Stimulated activated CD4-positive, alpha-beta T cell treated with anti-CD3 and anti-CD28 coated beads, Interleukin-15, amount 100 ng/mL, for 1 hour (primary cell): ENCODE measurements around the gene LRCH1.

ENCODE experiments used
- DNase-seq, 2 donors: peaks; one replicate each; pipeline ENCODE4 v3.0.0-alpha.2; 2020; ENCODE audit warnings: low read depth in 1 of 2, low spot score in 1 of 2

Gene LRCH1

DNA sequence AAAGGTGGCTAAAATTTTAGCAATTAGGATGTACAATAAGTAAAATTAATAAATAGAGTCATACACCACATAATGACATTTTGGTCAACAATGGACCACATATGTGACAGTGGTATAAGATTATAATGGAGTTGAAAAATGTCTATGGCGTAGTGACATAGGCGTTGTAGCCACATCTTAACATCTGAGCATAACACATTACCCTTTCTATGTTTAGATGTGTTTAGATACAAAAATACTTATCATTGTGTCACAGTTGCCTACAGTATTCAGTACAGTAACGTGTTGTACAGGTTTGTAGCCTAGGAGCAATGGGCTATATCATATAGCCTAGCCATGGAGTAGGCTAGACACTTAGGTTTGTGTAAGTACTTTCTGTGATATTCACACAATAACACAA, 111.2 kb downstream of the LRCH1 start:
- no peak for DNase-seq

DNA sequence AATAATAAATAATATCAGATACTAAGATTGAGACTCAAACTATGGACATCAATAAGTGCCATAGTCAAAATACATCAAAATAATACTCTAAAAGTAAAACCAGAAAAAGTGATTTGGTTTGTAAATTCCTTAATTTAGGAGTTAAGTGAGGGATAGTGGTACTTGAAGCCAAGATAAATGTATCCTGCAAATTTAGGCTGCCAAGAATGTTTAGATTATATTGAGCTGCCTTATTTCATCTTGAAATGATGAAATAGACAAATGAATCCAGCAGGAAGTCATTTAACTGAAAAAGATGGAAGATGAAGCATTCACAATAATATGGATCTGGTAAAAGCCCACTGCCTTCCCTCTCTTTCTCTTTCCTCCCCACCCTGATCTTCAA, 112.3 kb downstream of the LRCH1 start:
- no peak for DNase-seq

DNA sequence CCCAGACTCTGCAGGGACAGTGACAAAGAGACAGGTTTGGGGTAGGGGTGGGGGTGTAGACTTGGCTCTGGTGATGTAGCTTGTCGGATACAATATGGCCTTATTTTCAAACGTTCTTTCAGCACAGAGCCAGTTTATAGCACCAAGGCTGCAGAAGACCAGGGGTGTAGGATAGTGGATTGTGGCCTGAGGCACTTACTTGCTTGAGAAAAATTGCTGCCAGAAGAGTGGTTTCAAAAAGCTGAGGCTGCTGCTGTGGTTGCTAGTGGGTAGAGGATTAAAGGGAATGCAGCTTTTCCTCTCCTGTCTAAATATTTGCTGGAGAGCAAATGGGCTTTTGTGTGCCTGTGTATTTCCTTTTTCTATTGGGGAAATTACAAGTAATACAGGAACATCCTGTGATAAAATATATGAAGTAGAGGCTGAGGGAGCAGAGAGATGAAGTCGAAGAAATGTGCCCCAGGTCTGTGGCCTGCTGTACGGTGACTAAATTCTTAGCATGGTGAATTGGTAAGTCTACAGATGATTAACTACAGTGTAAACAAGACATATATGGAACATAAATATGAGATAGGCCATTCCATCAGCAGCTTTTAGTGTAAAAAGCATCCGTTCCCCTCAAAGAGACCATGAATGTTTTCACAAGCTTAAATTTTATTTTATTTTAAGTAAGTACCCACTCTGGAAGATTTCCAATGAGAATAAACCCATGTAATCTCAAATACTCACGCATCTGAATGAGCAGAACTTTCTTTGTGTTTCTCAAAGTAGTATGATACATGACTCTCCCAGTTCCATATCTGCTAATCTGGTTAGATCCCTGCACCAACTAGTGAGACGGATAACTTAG, 112.9 kb downstream of the LRCH1 start:
- no peak for DNase-seq

DNA sequence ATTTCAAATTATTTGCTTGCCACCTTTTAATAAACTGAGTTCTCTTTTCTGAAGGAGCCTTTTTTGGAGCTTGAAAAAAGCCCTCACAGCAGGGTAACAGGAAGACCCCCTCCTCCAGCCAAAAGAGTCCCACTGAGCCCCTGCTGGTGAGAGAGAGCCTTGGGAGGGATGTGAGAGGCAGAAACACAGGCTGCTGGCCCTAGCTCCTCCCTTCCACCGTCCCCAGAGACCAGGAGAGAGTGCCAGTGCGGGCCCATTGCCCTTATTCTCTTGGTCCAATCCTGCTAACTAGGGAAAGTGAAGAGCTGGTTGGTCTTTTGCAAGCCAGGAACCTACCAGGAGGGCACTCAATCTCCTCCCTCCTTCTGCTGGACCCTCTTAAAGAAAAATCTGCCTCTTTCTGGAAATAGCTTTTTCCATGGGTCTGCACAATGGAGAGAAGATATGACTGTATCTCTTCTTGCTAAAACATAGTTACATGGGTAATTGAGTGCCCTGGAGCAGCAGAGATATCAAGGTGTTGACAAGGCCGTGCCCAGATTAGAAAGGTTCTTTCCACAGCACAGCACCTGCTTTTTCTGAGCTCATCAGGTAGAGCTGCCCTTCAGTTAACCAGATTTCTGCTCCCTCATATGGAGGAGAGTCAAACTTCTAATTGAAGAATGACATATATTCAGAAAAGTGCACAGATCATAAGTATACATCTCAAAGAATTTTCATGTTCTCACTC, 113.9 kb downstream of the LRCH1 start:
- DNase-seq = no peak

DNA sequence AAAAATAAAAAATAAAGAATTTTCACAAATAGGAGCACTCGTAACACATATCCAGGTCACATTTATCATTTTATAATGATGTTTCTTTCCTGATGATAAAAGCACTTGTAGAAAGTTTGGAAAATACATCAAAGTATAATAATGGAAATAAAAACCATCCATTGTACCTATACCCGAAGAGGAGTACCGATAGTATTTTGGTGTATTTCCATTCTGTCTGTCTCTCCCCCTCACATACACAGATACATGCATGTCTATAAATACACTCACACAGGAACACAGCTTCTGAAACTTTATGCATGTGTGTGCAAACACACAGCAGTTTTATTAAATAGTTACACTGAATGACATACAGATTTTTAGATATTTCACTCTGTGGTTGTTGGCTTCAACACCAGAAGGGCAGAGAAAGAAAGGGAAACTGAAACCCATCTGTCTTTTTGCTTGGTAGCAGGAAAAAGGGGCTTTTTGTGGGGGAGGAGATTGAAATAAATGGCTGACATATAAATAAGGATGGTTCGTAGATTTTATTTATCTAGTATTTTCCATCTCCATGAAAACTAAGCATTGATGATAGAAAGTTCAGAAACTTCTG, 114.8 kb downstream of the LRCH1 start:
- DNase-seq = no peak

DNA sequence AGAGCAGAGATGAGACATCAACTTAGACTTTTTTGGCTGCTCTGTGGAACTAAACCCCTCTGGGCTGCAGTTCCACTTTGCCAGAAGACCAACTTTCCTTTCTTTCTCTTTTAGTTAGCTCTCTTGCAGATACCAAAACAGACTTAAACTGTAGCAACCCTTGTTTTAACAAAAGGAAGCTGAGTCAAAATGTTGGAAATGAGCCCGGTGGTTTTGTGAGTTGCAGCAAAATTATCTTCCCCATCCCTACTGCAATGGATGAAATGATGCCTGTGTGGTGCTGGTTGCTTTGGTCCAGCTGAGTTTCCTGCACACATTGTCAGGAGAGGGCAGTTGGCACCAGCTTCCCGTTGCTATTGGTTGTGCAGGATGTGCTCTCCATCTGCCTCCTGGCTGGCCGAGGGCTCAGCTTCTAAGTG, 115.3 kb downstream of the LRCH1 start:
- no peak for DNase-seq

DNA sequence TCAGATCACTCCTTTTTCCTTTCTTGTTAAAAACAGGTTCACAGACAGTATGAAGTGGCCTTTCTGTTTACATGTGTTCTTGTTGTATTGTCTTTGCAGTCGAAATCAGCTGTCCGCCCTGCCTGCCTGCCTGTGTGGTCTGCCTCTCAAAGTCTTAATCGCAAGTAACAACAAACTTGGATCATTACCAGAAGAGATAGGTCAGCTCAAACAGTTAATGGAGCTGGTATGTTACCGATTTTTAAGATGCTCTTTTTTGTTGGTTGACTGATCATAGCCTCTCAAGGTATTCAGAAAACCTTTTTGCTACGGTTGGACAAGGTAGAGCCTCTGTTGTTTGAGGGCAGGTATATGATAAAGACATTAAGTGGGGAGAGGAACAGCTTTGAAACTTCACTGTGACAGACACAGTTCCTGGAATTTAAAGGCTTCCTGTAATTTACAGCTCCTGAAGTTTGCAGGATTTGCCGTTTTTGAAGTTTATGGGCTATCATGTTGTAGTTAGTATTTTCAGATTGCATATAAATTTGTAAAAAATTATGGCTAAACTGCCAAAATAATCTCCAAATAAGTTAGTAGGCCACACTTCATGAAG, 116.1 kb downstream of the LRCH1 start:
- DNase-seq = no peak

DNA sequence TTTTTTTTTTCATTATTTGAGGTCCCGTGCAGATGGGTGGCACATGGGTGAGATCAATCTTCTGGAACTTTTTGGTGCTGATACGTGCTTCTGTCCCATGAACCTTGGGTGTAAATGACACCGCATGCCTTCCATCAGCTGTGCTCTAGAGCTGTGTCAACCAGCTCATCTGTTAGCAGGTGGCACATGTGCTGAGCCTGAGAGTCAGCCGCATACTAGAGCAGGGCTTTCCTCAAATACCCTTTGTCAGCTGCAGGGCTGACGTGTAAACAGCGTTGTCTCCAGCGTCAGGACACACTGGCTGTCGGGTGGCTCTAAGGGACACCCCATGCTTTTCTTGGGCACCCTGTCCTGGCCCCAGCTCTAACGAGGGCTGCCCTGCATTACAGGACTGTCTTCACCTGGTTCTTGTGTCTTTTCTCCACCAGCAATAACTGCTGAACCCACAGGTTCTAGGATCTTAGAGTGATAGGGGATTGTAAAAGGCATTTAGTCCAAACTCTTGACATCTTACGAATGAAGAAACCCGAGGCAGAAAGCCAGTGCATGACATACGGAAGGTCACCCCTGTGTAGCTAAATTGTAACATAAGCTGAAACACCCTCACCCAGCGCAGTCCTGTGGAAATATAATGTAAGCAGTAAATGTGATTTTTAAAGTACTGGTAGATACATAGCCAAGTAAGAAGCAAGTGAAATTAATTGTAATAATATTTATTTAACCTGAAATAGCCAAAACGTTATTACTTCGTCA, 119.5 kb downstream of the LRCH1 start:
- DNase-seq = no peak

DNA sequence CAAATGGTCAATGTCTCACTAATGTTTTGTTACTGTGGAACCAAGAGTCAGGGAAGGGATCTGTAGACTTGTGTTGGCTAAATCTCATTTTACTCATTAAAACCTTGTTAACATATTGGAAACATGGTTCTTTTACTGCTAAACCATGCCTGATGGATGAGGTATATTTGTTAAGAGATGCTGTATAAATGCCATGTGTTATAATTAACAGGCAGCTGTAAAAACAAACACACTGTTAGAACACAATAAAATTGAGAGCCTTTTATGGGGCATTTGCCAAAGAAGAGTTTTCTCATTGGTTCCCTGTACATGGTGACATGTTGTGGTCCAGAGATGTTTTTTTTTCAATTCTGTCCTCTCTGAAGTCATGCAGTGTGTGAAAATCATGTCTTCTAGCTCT, 122.0 kb downstream of the LRCH1 start:
- DNase-seq = no peak

DNA sequence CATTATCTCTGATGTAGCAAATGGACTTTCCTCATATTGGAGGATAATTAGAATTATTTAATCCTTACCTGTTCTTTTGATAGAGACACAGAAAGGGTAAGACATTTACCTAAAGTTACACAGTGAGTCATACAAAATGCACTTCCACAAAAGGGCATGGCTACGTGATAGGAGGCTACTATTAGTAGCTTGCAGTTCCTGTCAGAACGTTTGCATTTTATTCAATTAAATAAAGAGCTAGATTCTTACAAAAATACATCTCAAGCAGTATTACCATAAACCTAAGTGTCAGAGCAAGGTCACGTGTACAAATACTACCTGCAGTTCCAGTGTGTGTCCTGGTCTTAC, 123.4 kb downstream of the LRCH1 start:
- DNase-seq = no peak

DNA sequence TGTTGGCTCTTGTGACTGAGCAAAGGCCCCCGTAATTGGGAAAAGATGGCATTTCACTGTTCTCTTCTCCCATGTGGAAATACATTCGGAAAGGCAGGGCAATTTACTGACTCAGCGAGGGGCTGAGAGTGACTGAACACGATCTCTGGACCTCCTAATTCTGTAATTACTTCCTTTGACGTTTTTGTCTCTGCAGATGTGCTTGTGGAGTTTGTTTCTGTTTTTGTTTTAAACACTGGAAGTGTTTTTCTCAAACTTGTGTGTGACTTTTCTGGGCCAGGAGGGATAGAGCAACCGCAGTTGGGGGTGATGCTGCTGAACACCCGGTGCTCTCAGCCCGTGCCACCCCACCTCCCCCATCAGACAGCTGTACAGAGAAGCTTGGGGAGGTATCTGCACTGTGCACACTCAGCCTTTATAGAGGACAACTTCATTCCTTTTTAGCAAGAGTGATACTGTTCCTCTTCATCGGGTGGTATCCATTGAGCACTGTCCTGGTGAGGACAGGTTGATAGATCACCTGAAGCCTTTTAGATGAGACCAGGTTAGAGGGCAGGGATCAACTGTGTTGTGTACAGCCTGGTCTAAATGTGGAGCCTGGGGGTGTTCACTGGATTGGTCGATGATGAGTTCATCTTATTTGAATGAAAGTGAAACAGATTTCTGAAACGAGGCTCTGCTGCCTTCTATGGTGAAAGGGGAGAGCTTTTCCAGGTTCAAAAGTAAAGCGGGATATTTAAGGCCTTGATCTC, 126.6 kb downstream of the LRCH1 start:
- no peak for DNase-seq

DNA sequence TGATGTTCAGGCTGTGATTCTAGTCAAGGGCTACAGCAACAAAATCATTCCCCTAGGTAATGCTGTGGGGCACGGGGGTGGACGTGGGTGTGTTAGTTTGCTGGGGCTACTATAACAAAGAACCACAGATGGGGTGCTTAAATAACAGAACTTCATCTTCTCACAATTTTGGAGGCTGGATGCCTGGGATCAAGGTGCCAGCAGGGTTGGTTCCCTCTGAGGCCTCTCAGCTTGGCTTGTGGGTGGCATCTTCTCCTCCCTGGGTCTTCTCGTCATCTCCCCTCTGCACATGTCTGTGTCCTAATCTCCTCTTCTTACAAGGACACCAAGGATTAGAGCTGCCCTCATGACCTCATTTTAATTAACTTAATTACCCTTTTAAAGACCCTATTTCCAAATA, 129.0 kb downstream of the LRCH1 start:
- DNase-seq = no peak

DNA sequence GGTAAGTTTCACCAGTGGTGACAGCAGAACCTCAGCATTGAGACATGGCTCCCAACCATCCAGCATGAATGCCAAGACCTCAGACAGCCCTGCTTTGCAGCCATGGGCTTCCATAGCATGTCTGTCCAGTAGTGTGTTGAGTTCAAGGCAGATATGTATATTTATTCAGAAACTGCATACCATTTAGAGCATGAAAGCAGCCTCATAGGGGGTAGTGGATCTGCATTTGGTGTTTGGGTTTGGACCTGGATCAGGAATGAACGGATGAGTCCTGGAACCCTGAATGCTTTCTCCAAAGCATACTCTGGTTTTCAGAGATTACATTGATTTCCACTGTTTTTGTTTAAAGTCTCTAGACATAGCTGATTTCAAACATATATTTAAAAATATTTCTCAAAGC, 129.7 kb downstream of the LRCH1 start:
- no peak for DNase-seq

DNA sequence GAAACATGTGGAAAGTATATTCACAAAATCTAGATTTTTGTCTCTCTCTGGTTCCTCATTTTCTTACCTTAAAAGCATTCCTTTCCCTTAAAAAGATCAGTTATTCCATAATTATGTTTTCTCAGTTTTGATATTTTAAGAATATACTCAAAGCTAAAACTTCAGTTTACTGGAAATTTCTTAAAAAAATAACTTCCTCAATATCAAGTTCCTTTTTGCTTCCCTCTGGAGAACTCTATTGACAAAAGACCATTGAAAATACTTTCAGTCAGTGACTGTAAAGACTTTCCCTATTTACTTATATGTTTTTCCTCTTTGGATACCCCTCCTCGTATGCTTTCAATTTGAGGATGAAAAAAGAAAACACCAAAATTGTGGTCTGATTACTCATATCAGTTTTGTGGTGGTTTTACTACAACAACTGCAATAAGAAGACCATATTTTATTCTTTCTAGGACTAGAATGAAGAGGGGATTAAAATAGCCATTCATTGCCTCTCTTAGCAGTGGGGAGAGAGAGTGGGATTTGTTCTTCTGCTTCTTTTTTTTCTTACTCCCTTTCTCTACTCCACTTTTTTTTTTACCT, 130.8 kb downstream of the LRCH1 start:
- DNase-seq = no peak

DNA sequence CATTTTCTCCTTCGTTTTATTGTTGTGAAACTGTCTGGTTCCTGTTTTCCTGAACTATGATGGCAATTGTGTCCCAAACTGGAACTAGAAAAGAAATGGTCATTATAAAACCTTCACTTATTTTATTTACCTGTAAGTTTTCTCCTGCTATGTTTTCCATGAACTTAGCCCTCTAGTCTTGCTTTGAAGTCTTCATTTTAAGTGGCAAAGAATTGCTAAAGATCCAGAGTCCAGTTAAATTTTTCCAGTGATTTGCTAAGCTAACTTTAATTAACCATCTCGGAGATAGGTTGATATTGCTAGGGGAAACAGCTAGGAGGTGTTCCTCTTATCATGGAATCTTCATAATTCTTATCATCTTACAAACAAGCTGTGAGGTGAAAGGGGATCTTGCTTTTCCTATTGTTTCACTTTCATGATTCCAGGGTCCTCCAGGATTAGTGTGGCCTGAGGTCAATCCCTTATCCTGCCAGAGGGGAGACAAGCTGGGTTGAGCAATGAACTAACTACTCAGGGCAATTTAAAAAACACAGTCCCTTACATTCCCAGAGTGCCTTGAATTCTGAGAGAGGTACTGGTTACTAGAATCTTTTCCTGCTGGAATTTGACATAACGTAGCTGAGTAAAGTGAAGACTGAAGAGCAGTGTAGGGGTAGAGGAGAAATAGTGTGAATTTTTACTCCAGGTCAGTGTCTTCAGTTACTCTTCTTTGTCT, 131.5 kb downstream of the LRCH1 start:
- no peak for DNase-seq

DNA sequence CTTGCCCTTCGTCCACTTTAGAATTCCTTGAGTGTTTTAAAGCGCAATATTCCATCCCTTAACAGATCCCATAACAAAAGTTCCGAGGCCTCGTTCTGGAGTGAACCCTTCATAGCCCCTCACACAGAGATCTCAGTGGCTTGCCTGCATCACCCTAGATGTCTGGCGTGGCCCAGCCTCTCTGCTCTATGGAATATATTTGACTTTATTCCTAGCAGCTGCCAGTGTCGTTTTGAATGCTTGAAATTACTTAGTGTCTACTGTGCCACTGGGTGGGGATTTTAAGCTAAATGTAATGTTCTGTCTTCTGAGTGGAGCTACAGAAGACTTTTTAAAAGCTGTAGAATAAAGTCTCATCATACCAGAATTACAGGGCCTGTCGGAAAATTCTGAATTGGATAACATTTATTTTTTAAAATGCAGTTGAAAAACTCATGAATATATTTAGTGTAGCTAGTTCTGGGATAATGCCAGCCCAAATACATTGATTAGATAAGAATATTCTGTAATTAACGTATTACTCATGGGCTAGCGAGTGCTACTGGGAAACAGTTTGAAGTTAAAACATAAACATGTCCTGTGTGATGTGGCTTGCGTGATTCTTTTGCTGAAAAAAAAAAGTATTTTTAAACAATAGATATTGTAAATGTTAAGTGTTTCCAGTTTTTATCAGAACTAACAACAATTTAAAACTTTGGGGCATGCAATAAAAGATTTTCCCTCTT, 132.2 kb downstream of the LRCH1 start:
- no peak for DNase-seq

DNA sequence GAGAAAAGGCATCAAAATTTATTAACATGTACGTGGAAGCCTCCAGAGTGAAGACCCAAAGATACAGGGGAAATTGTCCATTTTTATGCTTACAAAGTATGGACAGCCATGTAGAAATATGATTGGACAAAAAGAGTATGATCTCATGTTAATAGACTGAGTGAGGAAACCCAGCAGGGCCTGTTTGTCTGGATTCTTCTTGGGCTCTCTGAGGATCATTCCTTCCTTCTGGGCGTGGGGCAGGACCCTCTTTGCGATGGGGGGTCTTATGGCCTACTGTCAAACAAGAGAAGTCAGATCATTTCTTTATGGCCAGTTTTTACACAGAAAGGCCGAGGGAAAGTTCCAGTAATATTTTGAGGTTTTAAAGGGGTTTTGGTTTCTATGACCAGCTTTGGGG, 133.2 kb downstream of the LRCH1 start:
- DNase-seq = no peak

DNA sequence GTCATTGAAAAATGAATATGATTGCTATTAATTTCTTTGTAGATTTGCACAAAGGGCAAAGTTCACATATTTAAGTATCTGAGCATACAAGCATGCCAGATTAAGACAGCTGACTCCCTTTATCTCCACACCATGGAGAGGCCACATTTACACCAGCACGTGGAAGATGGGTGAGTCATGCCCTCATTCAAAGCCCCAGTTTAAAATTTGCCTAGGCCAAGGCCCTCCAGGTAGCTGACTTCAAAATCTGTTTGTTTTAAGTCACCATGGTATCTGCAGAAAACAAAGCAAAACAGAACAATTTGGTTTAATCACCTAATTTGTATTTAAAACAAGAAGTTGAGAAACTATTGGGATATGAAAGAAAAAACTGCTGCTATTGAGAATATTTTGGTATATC, 134.8 kb downstream of the LRCH1 start:
- DNase-seq = no peak

DNA sequence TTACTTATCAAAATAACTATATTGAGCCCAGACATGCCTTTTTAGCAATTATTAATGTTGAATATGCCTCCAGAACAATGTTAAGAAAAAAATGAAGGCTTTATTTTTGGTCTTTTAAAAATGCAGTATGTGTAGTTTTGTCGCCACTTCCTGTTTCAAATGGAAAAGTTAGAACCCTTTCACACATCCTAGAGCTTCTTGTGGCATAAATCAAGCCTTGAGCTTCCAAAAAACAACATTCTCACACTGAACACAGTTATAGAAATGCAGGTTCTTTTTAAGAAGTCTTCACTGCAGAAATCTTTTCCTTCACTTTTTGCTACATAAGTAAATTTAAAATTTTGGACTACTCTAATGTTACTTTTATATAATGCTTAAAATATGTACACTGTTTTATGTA, 135.3 kb downstream of the LRCH1 start:
- no peak for DNase-seq
